GM10248 (cell line): ENCODE measurements around the gene NLGN3.

Experiments used
- CTCF ChIA-PET: fragments of 300-600 bp; sonication (Branson Sonifier 250); formaldehyde crosslinking; extraction: SDS; loops from one replicate; lab custom pipeline; 2021; ENCODE audit warnings: antibody characterized with exemption; lab: Yijun Ruan, JAX
- POLR2A ChIA-PET: fragments of 350-650 bp; sonication (Branson Sonifier 250); formaldehyde crosslinking; extraction: SDS; loops from one replicate; lab custom pipeline; 2020; ENCODE audit warnings: antibody characterized with exemption; lab: Yijun Ruan, JAX
- DNase-seq: peaks from one replicate; pipeline ENCODE4 v3.0.0; 2012; ENCODE audit errors: extremely low spot score
- TF ChIP-seq, protein P1 (sequence below): IDR thresholded peaks from 2 replicates; pipeline ENCODE4 v1.5.1; 2012; ENCODE audit warnings: mild to moderate bottlenecking, low read depth; ENCODE audit errors: extremely low read depth, missing control alignments, control extremely low read depth

NLGN3 gene

DNA sequence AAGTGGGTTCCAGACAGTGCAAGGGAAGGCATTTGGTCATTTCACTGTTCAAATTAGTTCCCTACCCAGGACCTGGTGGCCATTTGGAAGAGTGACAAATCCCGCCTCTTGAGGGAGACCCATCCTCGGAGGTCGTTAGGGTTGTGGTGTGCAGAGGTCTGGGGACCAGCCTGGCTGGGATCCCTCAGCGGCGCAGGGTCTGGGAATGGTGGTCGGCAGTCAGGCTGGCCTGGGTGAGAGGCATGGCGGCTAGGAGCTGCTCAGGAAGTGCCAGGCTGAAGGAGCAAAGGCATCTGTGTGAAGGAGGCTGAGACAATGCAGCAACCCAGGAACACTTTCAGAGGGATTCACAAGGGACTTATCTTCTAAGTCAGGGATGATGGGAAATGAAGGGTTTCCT lies 6.7 kb downstream of the NLGN3 start:
- DNase-seq, result no peak
- ChIA-PET POLR2A (no interaction called here), CTCF (no interaction called here)
- TF ChIP-seq, protein P1, sequence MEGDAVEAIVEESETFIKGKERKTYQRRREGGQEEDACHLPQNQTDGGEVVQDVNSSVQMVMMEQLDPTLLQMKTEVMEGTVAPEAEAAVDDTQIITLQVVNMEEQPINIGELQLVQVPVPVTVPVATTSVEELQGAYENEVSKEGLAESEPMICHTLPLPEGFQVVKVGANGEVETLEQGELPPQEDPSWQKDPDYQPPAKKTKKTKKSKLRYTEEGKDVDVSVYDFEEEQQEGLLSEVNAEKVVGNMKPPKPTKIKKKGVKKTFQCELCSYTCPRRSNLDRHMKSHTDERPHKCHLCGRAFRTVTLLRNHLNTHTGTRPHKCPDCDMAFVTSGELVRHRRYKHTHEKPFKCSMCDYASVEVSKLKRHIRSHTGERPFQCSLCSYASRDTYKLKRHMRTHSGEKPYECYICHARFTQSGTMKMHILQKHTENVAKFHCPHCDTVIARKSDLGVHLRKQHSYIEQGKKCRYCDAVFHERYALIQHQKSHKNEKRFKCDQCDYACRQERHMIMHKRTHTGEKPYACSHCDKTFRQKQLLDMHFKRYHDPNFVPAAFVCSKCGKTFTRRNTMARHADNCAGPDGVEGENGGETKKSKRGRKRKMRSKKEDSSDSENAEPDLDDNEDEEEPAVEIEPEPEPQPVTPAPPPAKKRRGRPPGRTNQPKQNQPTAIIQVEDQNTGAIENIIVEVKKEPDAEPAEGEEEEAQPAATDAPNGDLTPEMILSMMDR, result no peak

DNA sequence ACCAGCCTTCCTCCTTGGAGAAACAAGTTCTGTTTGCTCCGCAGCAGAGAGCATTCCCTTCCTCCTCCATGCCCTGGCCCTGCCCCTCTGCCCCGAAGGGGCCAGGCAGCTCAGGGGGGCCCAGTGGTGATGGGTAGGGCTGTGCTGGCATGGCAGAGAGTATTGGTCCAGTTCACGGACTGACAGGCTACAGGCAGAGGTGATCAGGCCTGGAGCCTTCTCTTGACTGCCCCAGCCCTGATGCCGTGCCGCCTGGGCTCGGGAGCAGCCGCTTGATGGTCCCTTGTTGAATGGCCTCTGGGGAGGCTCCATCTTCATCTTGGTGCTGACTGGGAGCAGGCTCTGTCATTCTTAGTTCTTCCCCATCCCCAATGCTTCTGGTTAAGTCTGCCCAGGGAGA lies 9.6 kb downstream of the NLGN3 start:
- TF ChIP-seq, protein P1, result no peak
- ChIA-PET CTCF (no interaction called here), POLR2A (no interaction called here)
- no peak for DNase-seq

- POLR2A ChIA-PET, result no interaction called here
- TF ChIP-seq, protein P1, result no peak
- DNase-seq, result no peak
- CTCF ChIA-PET, result no interaction called here
Measured at GRCh38 chrX:71154641-71155040, 10.0 kb downstream of the NLGN3 start.

DNA sequence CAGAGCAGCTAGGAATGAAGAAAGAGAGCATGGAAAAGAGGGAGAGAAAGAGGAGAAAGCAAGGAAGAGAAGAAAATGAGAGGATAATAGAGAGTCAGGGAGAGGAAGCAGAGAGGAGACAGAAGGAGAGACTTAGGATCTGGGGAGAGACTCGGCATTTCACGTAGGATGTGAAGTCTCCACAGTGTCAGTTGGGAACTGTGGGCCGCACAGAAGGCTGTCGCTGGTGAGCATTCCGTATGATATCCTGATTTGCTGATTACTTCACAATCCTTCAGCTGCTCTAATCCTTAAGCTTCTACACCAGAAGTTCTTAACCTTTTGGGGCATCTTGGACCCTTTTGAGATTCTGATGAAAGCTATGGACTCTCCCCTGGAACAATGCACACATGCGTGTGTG lies 14.0 kb downstream of the NLGN3 start:
- TF ChIP-seq, protein P1, result no peak
- ChIA-PET POLR2A (no interaction called here), CTCF (interaction anchor here (1.0 kb wide), 1 partner anchor 61 kb away, joined by 3 read pairs; no protein-coding TSS in a partner anchor)
- DNase-seq, result no peak

- TF ChIP-seq, protein P1, result no peak
- ChIA-PET POLR2A (interaction anchor here (0.6 kb wide), 1 partner anchor 106 kb away, joined by 3 read pairs; no protein-coding TSS in a partner anchor), CTCF (interaction anchor here (1.0 kb wide), 1 partner anchor 62 kb away, joined by 3 read pairs; no protein-coding TSS in a partner anchor)
- no peak for DNase-seq
Measured at GRCh38 chrX:71159335-71159734, 14.7 kb downstream of the NLGN3 start.

GRCh38 chrX:71160475-71160874 lies 15.8 kb downstream of the NLGN3 start:
- DNase-seq, result no peak

More at GRCh38 chrX:71160475-71160874, 15.8 kb downstream of the NLGN3 start:
- TF ChIP-seq, protein P1, result no peak
- CTCF ChIA-PET, result no interaction called here
- POLR2A ChIA-PET, result no interaction called here
